Activated gamma-delta T cell treated with anti-CD3 and anti-CD28 coated beads, Interleukin-2, amount 50 U/mL, for 16 hours (primary cell): Measurements from ENCODE around the gene RRBP1.

Experiments
- DNase-seq: peaks from one replicate; pipeline ENCODE4 v3.0.0-alpha.2; 2020; ENCODE audit warnings: low read depth

RRBP1 gene

GRCh38 chr20:17648791-17649730 is 33.0 kb downstream of the RRBP1 start:
- DNase-seq = no peak

GRCh38 chr20:17648315-17648646 is 33.8 kb downstream of the RRBP1 start:
- DNase-seq = no peak

- no peak for DNase-seq
These were observed 34.4 kb downstream of the RRBP1 start for GRCh38 chr20:17647391-17648314.

- no peak for DNase-seq
These were observed 35.1 kb downstream of the RRBP1 start for GRCh38 chr20:17646961-17647301.

GRCh38 chr20:17646209-17646960 is 35.7 kb downstream of the RRBP1 start:
- DNase-seq = no peak

GRCh38 chr20:17645546-17646208 is 36.4 kb downstream of the RRBP1 start:
- no peak for DNase-seq

GRCh38 chr20:17645010-17645409 is 37.0 kb downstream of the RRBP1 start:
- no peak for DNase-seq

- no peak for DNase-seq
These were observed 37.6 kb downstream of the RRBP1 start for GRCh38 chr20:17644451-17644850.

- no peak for DNase-seq
These were observed 38.4 kb downstream of the RRBP1 start for GRCh38 chr20:17643531-17644188.

- no peak for DNase-seq
These were observed 39.4 kb downstream of the RRBP1 start for GRCh38 chr20:17642404-17643269.

- no peak for DNase-seq
These were observed 40.0 kb downstream of the RRBP1 start for GRCh38 chr20:17641993-17642392.

GRCh38 chr20:17641520-17641964 is 40.5 kb downstream of the RRBP1 start:
- no peak for DNase-seq

GRCh38 chr20:17640875-17641378 is 41.1 kb downstream of the RRBP1 start:
- no peak for DNase-seq

- DNase-seq = no peak
These were observed 41.7 kb downstream of the RRBP1 start for GRCh38 chr20:17640146-17640874.

GRCh38 chr20:17638835-17639407 is 43.1 kb downstream of the RRBP1 start:
- DNase-seq = no peak

- DNase-seq = no peak
These were observed 43.9 kb downstream of the RRBP1 start for GRCh38 chr20:17637985-17638640.

GRCh38 chr20:17637413-17637780 is 44.6 kb downstream of the RRBP1 start:
- no peak for DNase-seq
